ENCODE results near the gene HS3ST5.

- TF ChIP-seq CTCF (IDR thresholded peaks at IDR 0.05) (no peak), POLR2A (IDR thresholded peaks at IDR 0.05) (no peak)
Observed at GRCh38 chr6:114277220-114277619, 65.6 kb downstream of the HS3ST5 start.

All from thyroid gland (tissue), 4 donors.